A673 (cell line): ENCODE data around the gene FAM168B.

Experiments used
- CTCF ChIP-seq: fragments of 300-800, 200-600 bp; sonication (generic); conservative IDR thresholded peaks from 2 replicates; pipeline ENCODE4 v1.5.1; 2017; ENCODE audit warnings: low read depth, mild to moderate bottlenecking, antibody characterized with exemption, low read length, moderate library complexity, mixed read lengths
- EZH2 ChIP-seq: fragments of 200-600 bp; sonication (generic); IDR thresholded peaks from 2 replicates; pipeline ENCODE4 v1.6.1; 2017; ENCODE audit warnings: borderline replicate concordance, low read depth, mild to moderate bottlenecking, mixed read lengths, antibody characterized with exemption, low read length; ENCODE audit not compliant: poor library complexity, severe bottlenecking

DNA sequence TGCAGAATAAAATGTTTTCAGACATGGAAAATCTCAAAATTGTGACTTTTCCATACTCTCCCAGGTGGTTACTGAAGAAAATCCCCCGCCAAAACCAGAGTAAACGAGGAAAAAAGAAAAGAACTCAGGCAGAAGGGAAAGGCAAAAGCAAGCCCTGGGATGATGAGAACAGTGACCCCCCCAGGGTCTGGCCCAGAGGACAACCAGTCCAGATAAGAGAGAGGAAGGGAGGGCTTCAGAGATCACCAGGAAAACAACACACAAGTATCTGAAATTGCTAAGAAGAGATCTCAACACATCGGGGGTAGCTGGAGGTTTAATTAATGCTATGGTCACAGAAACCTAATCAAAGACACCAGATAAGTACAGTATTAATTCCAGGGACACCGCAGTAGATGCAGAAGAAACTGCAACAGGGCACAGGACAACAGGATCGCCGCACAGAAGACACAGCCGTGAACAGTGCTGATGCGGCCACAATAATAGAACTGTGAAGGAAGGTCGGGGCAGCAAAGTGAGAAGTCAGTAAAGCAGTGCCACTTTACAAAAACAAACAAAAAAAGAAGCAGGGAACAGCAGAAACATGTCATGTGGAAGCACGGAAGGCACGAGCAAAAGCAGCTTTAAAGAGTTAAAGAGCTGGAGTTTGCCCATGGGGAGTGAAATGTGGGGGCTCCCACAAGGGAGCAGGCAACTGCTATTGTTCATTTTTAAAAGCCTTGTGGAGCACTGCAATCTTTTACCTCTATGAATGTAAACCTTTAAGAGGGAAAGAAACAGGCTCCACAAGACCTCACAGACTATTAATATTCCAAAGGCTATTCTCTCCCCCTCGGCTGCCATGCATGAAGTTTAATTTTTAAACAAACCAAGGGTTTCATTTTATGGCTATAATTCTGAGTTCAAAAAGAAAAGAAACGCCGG lies 28.4 kb downstream of the FAM168B start:
- TF ChIP-seq CTCF (no peak), EZH2 (no peak)
